Measurements from ENCODE around the gene TRIM71. TPM values are rescaled to one million over a fixed set of nuclear protein-coding genes. Genes with fewer than 3 reads are reported as not detected.
A peak's percentile ranks its signal among the peaks of the same experiment; 100 is the strongest.

TRIM71 gene
- total and polyA plus RNA-seq, 2 of the 13 experiments (the other 11 are each of a cell fraction or from before 2014, with no cell fraction given), result 21.7 to 76.9 TPM

DNA sequence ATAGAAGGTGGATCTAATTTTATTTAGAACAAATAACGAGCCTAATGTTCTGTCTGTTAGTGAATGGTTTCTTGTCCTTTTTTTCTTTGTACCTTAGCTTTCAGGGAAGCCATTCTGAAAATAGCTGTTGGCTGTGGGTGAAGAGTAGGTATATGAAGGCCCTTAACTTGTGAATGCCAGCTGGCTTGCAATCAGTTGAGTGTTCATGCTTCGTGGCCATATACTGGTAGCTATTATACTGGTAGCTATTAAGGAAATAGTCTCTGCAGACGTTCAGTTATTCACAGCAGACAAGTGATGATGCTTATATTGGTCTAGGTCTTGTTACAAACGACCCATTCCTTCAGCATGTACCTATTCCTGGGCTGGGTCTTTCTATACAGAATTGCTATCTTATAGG lies 18.8 kb downstream of the TRIM71 start:
- intact Hi-C loops (cut with micrococcal nuclease; ENCODE audit: unreplicated experiment) (no loop called here), in situ Hi-C loops (cut with HindIII; ENCODE audit: extremely low pct_ligation_motif_present, low pct_unique_long_range_greater_than_20kb) (no loop called here)
- WGBS (ENCODE audit: low lambda C conversion rate), result 13% methylated on average over 4 of the region's 4 CpGs
- no peak for TF ChIP-seq ZNF431 (CRISPR knock-in tag; IDR thresholded peaks at IDR 0.05; ENCODE audit: borderline replicate concordance, low read depth)
- peak; percentile 18; the same call in 1 of the 2 replicates for TF ChIP-seq POLR2AphosphoS5 (IDR thresholded peaks at IDR 0.05; ENCODE audit: low read depth, low read length)
- TF ChIP-seq REL (CRISPR knock-in tag; conservative IDR thresholded peaks at IDR 0.05), result no peak
- Histone ChIP-seq H3K4me2 (ENCODE audit: low read depth, low read length) (peak overlapping the region; percentile 88), H3K4me3 (replicated peaks in 1 of 3; ENCODE audit: insufficient read depth in 1 of 3, low read depth in 2 of 3, low read length in 3 of 3) (peak overlapping the region in 1 of 3 experiments; percentile 35; a peak in 2 of 6 replicates), H3K9ac (ENCODE audit: insufficient read depth, low read depth, low read length) (peak overlapping the region; percentile 44), H2AFZ (ENCODE audit: low read length) (no peak overlapping the region), H3K27ac (ENCODE audit: extremely low read length, insufficient read depth, low read length) (peak overlapping the region; percentile 100), H3K36me3 (replicated peaks in 1 of 2; ENCODE audit: control insufficient read depth in 1 of 2, insufficient read depth in 2 of 2, low read length in 2 of 2) (peaks cover 3 to 23% of the 10 kb centered on the region in 2 experiments; a peak in 4 of 5 replicates), H4K20me1 (ENCODE audit: insufficient read depth, low read length) (peaks cover 82% of the 10 kb centered on the region), H3K9me3 (ENCODE audit: low read length) (no peaks in the 10 kb centered on the region), H3K79me2 (ENCODE audit: insufficient read depth, low read length) (peaks cover 99% of the 10 kb centered on the region), H3K4me1 (ENCODE audit: insufficient read depth, low read length) (peaks cover 99% of the 10 kb centered on the region), H3K27me3 (ENCODE audit: control insufficient read depth in 1 of 2, insufficient read depth in 2 of 2, low read length in 2 of 2) (no peaks in the 10 kb centered on the region)
- DNase-seq (ENCODE audit: low spot score) (no peak), FAIRE-seq (no peak), ATAC-seq (no peak)
- BruUV-seq (replicated peaks), result no TSS peak
- POLR2A ChIA-PET, result interaction anchor here (1.2 to 4.1 kb wide), 2 partner anchors 16 to 20 kb away, joined by 5 to 14 read pairs; no protein-coding TSS in a partner anchor
- CTCF ChIA-PET (ENCODE audit: low intra/inter-chr PET ratio, low total read pairs), result no interaction called here

- peak overlapping the region; percentile 17; the same call in 1 of the 2 replicates for H3K9ac ChIP-seq (ENCODE audit: insufficient read depth, low read depth, low read length)
- peaks cover under 1 to 15% of the 10 kb centered on the region in 2 experiments; a peak in 3 of 5 replicates for H3K36me3 ChIP-seq (replicated peaks in 1 of 2; ENCODE audit: control insufficient read depth in 1 of 2, insufficient read depth in 2 of 2, low read length in 2 of 2)
- H3K27me3 ChIP-seq (ENCODE audit: control insufficient read depth in 1 of 2, insufficient read depth in 2 of 2, low read length in 2 of 2), result no peaks in the 10 kb centered on the region
- intact Hi-C loops (cut with micrococcal nuclease; ENCODE audit: unreplicated experiment) (no loop called here), in situ Hi-C loops (cut with HindIII; ENCODE audit: extremely low pct_ligation_motif_present, low pct_unique_long_range_greater_than_20kb) (no loop called here)
- CTCF ChIA-PET (ENCODE audit: low intra/inter-chr PET ratio, low total read pairs), result no interaction called here
- peak overlapping the region; percentile 100 for H3K27ac ChIP-seq (ENCODE audit: extremely low read length, insufficient read depth, low read length)
- H4K20me1 ChIP-seq (ENCODE audit: insufficient read depth, low read length), result peaks cover 80% of the 10 kb centered on the region
- no peak overlapping the region for H2AFZ ChIP-seq (ENCODE audit: low read length)
- no peak for DNase-seq (ENCODE audit: low spot score)
- FAIRE-seq, result no peak
- POLR2A ChIA-PET, result interaction anchor here (1.2 to 4.0 kb wide), 2 partner anchors 13 kb away, joined by 4 to 27 read pairs; no protein-coding TSS in a partner anchor
- no TSS peak for BruUV-seq (replicated peaks)
- H3K4me2 ChIP-seq (ENCODE audit: low read depth, low read length), result peak overlapping the region; percentile 88
- peaks cover 99% of the 10 kb centered on the region for H3K4me1 ChIP-seq (ENCODE audit: insufficient read depth, low read length)
- peaks cover 99% of the 10 kb centered on the region for H3K79me2 ChIP-seq (ENCODE audit: insufficient read depth, low read length)
- 26% methylated on average over 11 of the region's 11 CpGs for WGBS (ENCODE audit: low lambda C conversion rate)
- H3K4me3 ChIP-seq (replicated peaks in 1 of 3; ENCODE audit: insufficient read depth in 1 of 3, low read depth in 2 of 3, low read length in 3 of 3), result peak overlapping the region in 1 of 3 experiments; percentile 29; a peak in 3 of 6 replicates
- H3K9me3 ChIP-seq (ENCODE audit: low read length), result no peaks in the 10 kb centered on the region
- no peak for ATAC-seq
- TF ChIP-seq HNF4A (CRISPR knock-in tag; IDR thresholded peaks at IDR 0.05) (no peak), BRF2 (CRISPR knock-in tag; IDR thresholded peaks at IDR 0.05) (no peak), KAT7 (CRISPR knock-in tag; IDR thresholded peaks at IDR 0.05; ENCODE audit: borderline replicate concordance) (peak; percentile 60; the same call in 1 of the 2 replicates), ZNF674 (CRISPR knock-in tag; IDR thresholded peaks at IDR 0.05; ENCODE audit: low read depth) (no peak), ZNF687 (CRISPR knock-in tag; IDR thresholded peaks at IDR 0.05) (peak; percentile 36; the same call in 1 of the 2 replicates), MBNL3 (CRISPR knock-in tag; conservative IDR thresholded peaks at IDR 0.05) (no peak), ESRRA (CRISPR knock-in tag; IDR thresholded peaks at IDR 0.05; ENCODE audit: low read depth) (no peak), ZBTB38 (CRISPR knock-in tag; IDR thresholded peaks at IDR 0.05) (peak; percentile 38; the same call in 1 of the 2 replicates), ZNF878 (CRISPR knock-in tag; IDR thresholded peaks at IDR 0.05) (0 out of 2 replicates have a peak, but pooled peaks have one; percentile 51), PITX1 (CRISPR knock-in tag; IDR thresholded peaks at IDR 0.05) (no peak)
Observed at GRCh38 chr3:32837366-32837765, 19.6 kb downstream of the TRIM71 start.

All from HepG2 (cell line).